Measurements from ENCODE around the gene ZNF410. TPM values are rescaled to one million over a fixed set of nuclear protein-coding genes. Genes with fewer than 3 reads are reported as not detected.
A peak's percentile ranks its signal among the peaks of the same experiment; 100 is the strongest.

ZNF410 gene
- total RNA-seq, 4 donors from 2014 or later: 36.5 to 67.6 (median 41.6) TPM

GRCh38 chr14:73884438-73885190 lies 2.0 kb upstream of the ZNF410 start:
- Histone ChIP-seq H3K36me3 (peaks cover 0 to 11% (median 4%) of the 10 kb centered on the region in 4 donors), H3K4me1 (peaks cover 24 to 37% (median 30%) of the 10 kb centered on the region in 4 donors), H3K4me3 (no peak overlapping the region), H3K27ac (replicated peaks in 1 of 4) (peak overlapping the region in 1 of 4 donors; percentile 88), H3K27me3 (no peaks in the 10 kb centered on the region), H3K9me3 (no peaks in the 10 kb centered on the region)
- 84% methylated on average over 8 of the region's 8 CpGs for WGBS
- intact Hi-C loops (cut with DNase I): loop anchor here (5.0 to 10.0 kb wide), 3 partner anchors 32 to 160 kb away; partner anchors contain the start of genes BBOF1, ENTPD5 and PTGR2
- no peak for DNase-seq (ENCODE audit: extremely low spot score)
- no peak for TF ChIP-seq POLR2A (IDR thresholded peaks at IDR 0.05; ENCODE audit: low read depth)
- TF ChIP-seq CTCF (IDR thresholded peaks at IDR 0.05): no peak
- TF ChIP-seq POLR2AphosphoS5 (IDR thresholded peaks at IDR 0.05): no peak
- TF ChIP-seq EP300 (IDR thresholded peaks at IDR 0.05): no peak

GRCh38 chr14:73887318-73887616 lies 608 bp downstream of the ZNF410 start:
- 1% methylated on average over 7 of the region's 7 CpGs for WGBS
- no peak for TF ChIP-seq POLR2AphosphoS5 (IDR thresholded peaks at IDR 0.05)
- TF ChIP-seq EP300 (IDR thresholded peaks at IDR 0.05): no peak
- TF ChIP-seq POLR2A (IDR thresholded peaks at IDR 0.05; ENCODE audit: low read depth): no peak
- no peak for TF ChIP-seq CTCF (IDR thresholded peaks at IDR 0.05)
- peak overlapping the region; percentile 88 to 95 (median 93) for H3K27ac ChIP-seq (replicated peaks in 1 of 4)
- H3K27me3 ChIP-seq: no peaks in the 10 kb centered on the region
- peaks cover 24 to 49% (median 32%) of the 10 kb centered on the region in 4 donors for H3K4me1 ChIP-seq
- no peaks in the 10 kb centered on the region for H3K36me3 ChIP-seq
- H3K9me3 ChIP-seq: no peaks in the 10 kb centered on the region
- no peak for DNase-seq (ENCODE audit: extremely low spot score)
- intact Hi-C loops (cut with DNase I): loop anchor here (5.0 to 10.0 kb wide), 3 partner anchors 35 to 162 kb away; partner anchors contain the start of genes BBOF1, ENTPD5 and PTGR2
- H3K4me3 ChIP-seq: peak overlapping the region; percentile 65 to 88 (median 82)

- Histone ChIP-seq H3K27ac (replicated peaks in 1 of 4) (peak overlapping the region; percentile 88 to 95 (median 93)), H3K4me3 (peak overlapping the region; percentile 65 to 88 (median 82)), H3K36me3 (peaks cover 0 to 5% (median 2%) of the 10 kb centered on the region in 4 donors), H3K27me3 (no peaks in the 10 kb centered on the region), H3K9me3 (no peaks in the 10 kb centered on the region), H3K4me1 (peaks cover 24 to 49% (median 32%) of the 10 kb centered on the region in 4 donors)
- WGBS: 30% methylated on average over 7 of the region's 7 CpGs
- intact Hi-C loops (cut with DNase I): loop anchor here (5.0 to 10.0 kb wide), 3 partner anchors 36 to 163 kb away; partner anchors contain the start of genes BBOF1, ENTPD5 and PTGR2
- no peak for TF ChIP-seq CTCF (IDR thresholded peaks at IDR 0.05)
- no peak for TF ChIP-seq POLR2A (IDR thresholded peaks at IDR 0.05; ENCODE audit: low read depth)
- no peak for TF ChIP-seq EP300 (IDR thresholded peaks at IDR 0.05)
- TF ChIP-seq POLR2AphosphoS5 (IDR thresholded peaks at IDR 0.05): no peak
- no peak for DNase-seq (ENCODE audit: extremely low spot score)
Measured at GRCh38 chr14:73887694-73888459, 1.2 kb downstream of the ZNF410 start.

- no peak for TF ChIP-seq POLR2A (IDR thresholded peaks at IDR 0.05; ENCODE audit: low read depth)
- no peak for TF ChIP-seq EP300 (IDR thresholded peaks at IDR 0.05)
- TF ChIP-seq POLR2AphosphoS5 (IDR thresholded peaks at IDR 0.05): no peak
- no peak for TF ChIP-seq CTCF (IDR thresholded peaks at IDR 0.05)
- H3K4me3 ChIP-seq: no peak overlapping the region
- H3K27me3 ChIP-seq: no peaks in the 10 kb centered on the region
- H3K4me1 ChIP-seq: peaks cover 24 to 49% (median 32%) of the 10 kb centered on the region in 4 donors
- H3K27ac ChIP-seq (replicated peaks in 1 of 4): peak overlapping the region in 2 of 4 donors; percentile 88 to 95
- 21% methylated on average over 3 of the region's 3 CpGs for WGBS
- no peak for DNase-seq (ENCODE audit: extremely low spot score)
- no peaks in the 10 kb centered on the region for H3K9me3 ChIP-seq
- intact Hi-C loops (cut with DNase I): loop anchor here (5.0 to 10.0 kb wide), 3 partner anchors 36 to 164 kb away; partner anchors contain the start of genes BBOF1, ENTPD5 and PTGR2
- H3K36me3 ChIP-seq: peaks cover 0 to 10% (median 6%) of the 10 kb centered on the region in 4 donors
Measured at GRCh38 chr14:73888460-73888725, 1.7 kb downstream of the ZNF410 start.

Measured in esophagus muscularis mucosa (tissue), 4 donors.